Measurements from ENCODE around the gene ROBO2.

DNA sequence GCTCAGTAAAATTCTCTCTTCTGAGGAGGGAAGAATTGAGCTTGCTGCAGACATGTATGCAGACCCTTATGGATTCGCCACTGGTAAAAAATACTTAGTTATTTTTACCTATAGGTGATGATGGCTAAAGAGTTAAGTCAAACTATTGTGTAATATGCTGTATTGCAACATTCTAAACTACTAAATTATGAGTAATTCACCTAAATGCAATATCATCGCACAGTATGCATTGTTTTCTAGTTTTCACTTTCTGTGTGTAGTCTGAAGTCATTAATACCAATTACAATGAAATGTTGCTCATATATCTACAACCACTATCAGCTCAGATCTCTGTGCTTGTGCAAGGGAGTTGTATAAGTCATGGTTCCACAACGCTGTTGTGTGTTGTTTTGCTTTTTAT lies 48.7 kb upstream of the ROBO2 start:
- TF ChIP-seq MYC (IDR thresholded peaks at IDR 0.05; ENCODE audit: borderline replicate concordance, low read length) (no peak), ZC3H11A (IDR thresholded peaks at IDR 0.05) (no peak), JUNB (IDR thresholded peaks at IDR 0.05) (no peak)
- TF ChIP-seq, protein P1, sequence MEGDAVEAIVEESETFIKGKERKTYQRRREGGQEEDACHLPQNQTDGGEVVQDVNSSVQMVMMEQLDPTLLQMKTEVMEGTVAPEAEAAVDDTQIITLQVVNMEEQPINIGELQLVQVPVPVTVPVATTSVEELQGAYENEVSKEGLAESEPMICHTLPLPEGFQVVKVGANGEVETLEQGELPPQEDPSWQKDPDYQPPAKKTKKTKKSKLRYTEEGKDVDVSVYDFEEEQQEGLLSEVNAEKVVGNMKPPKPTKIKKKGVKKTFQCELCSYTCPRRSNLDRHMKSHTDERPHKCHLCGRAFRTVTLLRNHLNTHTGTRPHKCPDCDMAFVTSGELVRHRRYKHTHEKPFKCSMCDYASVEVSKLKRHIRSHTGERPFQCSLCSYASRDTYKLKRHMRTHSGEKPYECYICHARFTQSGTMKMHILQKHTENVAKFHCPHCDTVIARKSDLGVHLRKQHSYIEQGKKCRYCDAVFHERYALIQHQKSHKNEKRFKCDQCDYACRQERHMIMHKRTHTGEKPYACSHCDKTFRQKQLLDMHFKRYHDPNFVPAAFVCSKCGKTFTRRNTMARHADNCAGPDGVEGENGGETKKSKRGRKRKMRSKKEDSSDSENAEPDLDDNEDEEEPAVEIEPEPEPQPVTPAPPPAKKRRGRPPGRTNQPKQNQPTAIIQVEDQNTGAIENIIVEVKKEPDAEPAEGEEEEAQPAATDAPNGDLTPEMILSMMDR (IDR thresholded peaks at IDR 0.05) = no peak
